SK-N-SH (cell line): Measurements from ENCODE around the gene CASK. TPM values are rescaled to one million over a fixed set of nuclear protein-coding genes. Genes with fewer than 3 reads are reported as not detected.

Source experiments
- CTCF ChIA-PET: fragments of 300-600, 350-600 bp; formaldehyde crosslinking; extraction: SDS; loops from one replicate; lab custom pipeline; 2021; lab: Yijun Ruan, JAX
- POLR2A ChIA-PET: fragments of 350-600 bp; sonication (Branson Sonifier 250); formaldehyde crosslinking; extraction: SDS; loops from one replicate; lab custom pipeline; 2020; ENCODE audit warnings: antibody characterized with exemption, inconsistent platforms; lab: Yijun Ruan, JAX
- DNase-seq: peaks from one replicate; pipeline ENCODE4 v3.0.0; 2012
- H2AFZ ChIP-seq: fragments of 200-600 bp; sonication (generic); 2 replicates; pipeline ENCODE4 v1.8.1; 2016; ENCODE audit warnings: antibody characterized with exemption, mild to moderate bottlenecking, low read depth
- H3F3A ChIP-seq: fragments of 200-600 bp; sonication (generic); replicated peaks from 2 replicates; pipeline ENCODE3; 2016; ENCODE audit warnings: antibody characterized with exemption, mild to moderate bottlenecking; ENCODE audit not compliant: insufficient read depth
- H3K27ac ChIP-seq, 2 experiments: fragments of 200-500 bp in 1 of 2; fragments of 200-600 bp in 1 of 2; sonication (Bioruptor generic) in 1 of 2; sonication (generic), shearing (Covaris generic) in 1 of 2; 2 replicates each; pipeline versions ENCODE4 v1.5.1 to v1.6.1; 2014 to 2016; ENCODE audit warnings: low read depth in 2 of 2, inconsistent platforms in 1 of 2, low read length in 1 of 2, mild to moderate bottlenecking in 1 of 2, mixed read lengths in 1 of 2
- H3K27me3 ChIP-seq: fragments of 200-600 bp; sonication (generic), shearing (Covaris generic); 2 replicates; pipeline ENCODE4 v1.6.1; 2016; ENCODE audit warnings: mixed run types; ENCODE audit not compliant: insufficient read depth
- H3K36me3 ChIP-seq, 2 experiments: fragments of 200-500 bp in 1 of 2; fragments of 200-600 bp in 1 of 2; sonication (Bioruptor generic) in 1 of 2; sonication (generic) in 1 of 2; replicated peaks in 1 of 2; 2 replicates each; pipeline versions ENCODE3 to v1.5.1; 2014 to 2016; ENCODE audit warnings: low read length in 1 of 2, mild to moderate bottlenecking in 1 of 2; ENCODE audit not compliant: insufficient read depth in 2 of 2, control insufficient read depth in 1 of 2
- H3K4me1 ChIP-seq, 2 experiments: fragments of 200-500 bp in 1 of 2; fragments of 200-600 bp in 1 of 2; sonication (Bioruptor generic) in 1 of 2; sonication (generic), shearing (Covaris generic) in 1 of 2; 2 replicates each; pipeline versions ENCODE4 v1.5.1 to v1.6.1; 2014 to 2016; ENCODE audit warnings: low read depth in 1 of 2, low read length in 1 of 2, mixed run types in 1 of 2; ENCODE audit not compliant: insufficient read depth in 2 of 2, control insufficient read depth in 1 of 2
- H3K4me2 ChIP-seq: fragments of 200-600 bp; sonication (generic), shearing (Covaris generic); 2 replicates; pipeline ENCODE4 v1.6.1; 2017; ENCODE audit warnings: mixed run types
- H3K4me3 ChIP-seq, 2 experiments: fragments of 200-500 bp in 1 of 2; fragments of 200-600 bp in 1 of 2; sonication (Bioruptor generic) in 1 of 2; sonication (generic), shearing (Covaris generic) in 1 of 2; 2 replicates each; pipeline versions ENCODE4 v1.5.1 to v1.8.1; 2014 to 2016; ENCODE audit warnings: low read depth in 2 of 2, inconsistent platforms in 1 of 2, low read length in 1 of 2, mild to moderate bottlenecking in 1 of 2, mixed read lengths in 1 of 2, moderate library complexity in 1 of 2
- H3K79me2 ChIP-seq: fragments of 200-600 bp; sonication (generic); 2 replicates; pipeline ENCODE4 v1.8.1; 2017; ENCODE audit warnings: mild to moderate bottlenecking; ENCODE audit not compliant: insufficient read depth
- H3K9ac ChIP-seq: fragments of 200-600 bp; sonication (generic); 2 replicates; pipeline ENCODE4 v1.6.1; 2017; ENCODE audit warnings: mixed run types
- H3K9me2 ChIP-seq: fragments of 200-600 bp; sonication (generic); 2 replicates; pipeline ENCODE4 v1.6.1; 2017; ENCODE audit warnings: mixed run types
- H3K9me3 ChIP-seq: fragments of 200-600 bp; sonication (generic); 2 replicates; pipeline ENCODE4 v1.6.1; 2017; ENCODE audit warnings: mixed run types, mild to moderate bottlenecking, moderate library complexity
- H4K20me1 ChIP-seq: fragments of 200-600 bp; sonication (generic); 2 replicates; pipeline ENCODE4 v1.6.1; 2017; ENCODE audit warnings: mild to moderate bottlenecking, mixed run types; ENCODE audit not compliant: insufficient read depth
- CHD2 ChIP-seq: fragments of 150-350 bp; IDR thresholded peaks from 2 replicates; pipeline ENCODE4 v1.6.1; 2018; ENCODE audit warnings: low read length; ENCODE audit not compliant: partially characterized antibody
- ELF1 ChIP-seq: IDR thresholded peaks from 2 replicates; pipeline ENCODE4 v1.4.0; 2012
- EZH2phosphoT487 ChIP-seq: fragments of 200-600 bp; sonication (generic); IDR thresholded peaks from 2 replicates; pipeline ENCODE4 v1.6.1; 2017; ENCODE audit warnings: low read depth, mixed run types, mild to moderate bottlenecking, antibody characterized with exemption, moderate library complexity, borderline replicate concordance
- FOXM1 ChIP-seq: IDR thresholded peaks from 2 replicates; pipeline ENCODE4 v1.4.0; 2012; ENCODE audit warnings: low read depth, mild to moderate bottlenecking
- GABPA ChIP-seq: IDR thresholded peaks from 2 replicates; pipeline ENCODE4 v1.4.0; 2012; ENCODE audit warnings: low read depth, mild to moderate bottlenecking
- MAX ChIP-seq: IDR thresholded peaks from 2 replicates; pipeline ENCODE4 v1.4.0; 2012; ENCODE audit warnings: low read depth
- NFIC ChIP-seq: IDR thresholded peaks from 2 replicates; pipeline ENCODE4 v1.4.0; 2012; ENCODE audit warnings: borderline replicate concordance
- NRF1 ChIP-seq: IDR thresholded peaks from 2 replicates; pipeline ENCODE4 v1.6.1; 2012; ENCODE audit warnings: low read depth, mild to moderate bottlenecking, low read length
- PBX3 ChIP-seq: IDR thresholded peaks from 2 replicates; pipeline ENCODE4; 2012
- RCOR1 ChIP-seq: fragments of 150-350 bp; IDR thresholded peaks from 2 replicates; pipeline ENCODE4 v1.6.1; 2017; ENCODE audit warnings: antibody characterized with exemption, low read length
- REST ChIP-seq: IDR thresholded peaks from 2 replicates; pipeline ENCODE4 v1.6.1; 2012; ENCODE audit warnings: mild to moderate bottlenecking, low read depth, low read length, moderate library complexity
- TEAD4 ChIP-seq: IDR thresholded peaks from 2 replicates; pipeline ENCODE4 v1.4.0; 2012; ENCODE audit warnings: mild to moderate bottlenecking, borderline replicate concordance; ENCODE audit not compliant: insufficient read depth
- USF1 ChIP-seq: IDR thresholded peaks from 2 replicates; pipeline ENCODE4 v1.4.0; 2012; ENCODE audit warnings: low read depth, borderline replicate concordance
- YY1 ChIP-seq: IDR thresholded peaks from 2 replicates; pipeline ENCODE4 v1.4.0; 2012; ENCODE audit warnings: low read depth, mild to moderate bottlenecking
- WGBS: methylation state at CpG from one replicate; pipeline ENCODE4 v1.1.6; 2017; ENCODE audit warnings: low lambda C conversion rate; 5-methylcytosine and 5-hydroxymethylcytosine counted together
- polyA plus RNA-seq, 3 experiments: library from polyadenylated mRNA; depleted of rRNA; stranded (reverse); fragments of >200 nt; gene quantifications; 2 replicates each; pipeline ENCODE4 v1.2.3, GENCODE V29; 2012

The CASK gene
- polyA plus RNA-seq, 1 of the 3 experiments (the other 2 are of a cell fraction): 7.0 TPM

GRCh38 chrX:41705680-41706374 is 217.5 kb downstream of the CASK start:
- no peak overlapping the region for H3K9ac ChIP-seq
- H3K4me1 ChIP-seq: no peaks in the 10 kb centered on the region; a peak in 1 of 4 replicates
- CTCF ChIA-PET: interaction anchor here (1.5 kb wide), 1 partner anchor 11 kb away, joined by 3 read pairs; no protein-coding TSS in a partner anchor
- H4K20me1 ChIP-seq: no peaks in the 10 kb centered on the region
- H3K36me3 ChIP-seq: no peaks in the 10 kb centered on the region
- DNase-seq: no peak
- no peak overlapping the region for H3K27ac ChIP-seq
- H2AFZ ChIP-seq: no peak overlapping the region
- no peaks in the 10 kb centered on the region for H3K79me2 ChIP-seq
- no peak overlapping the region for H3K4me3 ChIP-seq
- POLR2A ChIA-PET: no interaction called here
- H3K9me3 ChIP-seq: no peaks in the 10 kb centered on the region
- WGBS: 57% methylated on average over 3 of the region's 3 CpGs
- H3K9me2 ChIP-seq: no peaks in the 10 kb centered on the region
- no peak overlapping the region for H3K4me2 ChIP-seq
- H3F3A ChIP-seq: no peaks in the 10 kb centered on the region
- no peaks in the 10 kb centered on the region for H3K27me3 ChIP-seq
- TF ChIP-seq USF1 (no peak), EZH2phosphoT487 (no peak)

GRCh38 chrX:41705042-41705441 is 218.3 kb downstream of the CASK start:
- POLR2A ChIA-PET: no interaction called here

More at GRCh38 chrX:41705042-41705441, 218.3 kb downstream of the CASK start:
- Histone ChIP-seq H3K4me1 (no peaks in the 10 kb centered on the region; a peak in 1 of 4 replicates), H3K27me3 (no peaks in the 10 kb centered on the region), H3F3A (no peaks in the 10 kb centered on the region), H3K4me3 (no peak overlapping the region), H3K36me3 (no peaks in the 10 kb centered on the region), H4K20me1 (no peaks in the 10 kb centered on the region), H3K9me3 (no peaks in the 10 kb centered on the region), H3K27ac (no peak overlapping the region), H3K4me2 (no peak overlapping the region), H3K9ac (no peak overlapping the region), H2AFZ (no peak overlapping the region), H3K9me2 (no peaks in the 10 kb centered on the region), H3K79me2 (no peaks in the 10 kb centered on the region)
- TF ChIP-seq TEAD4 (no peak), RCOR1 (no peak), NFIC (no peak), REST (no peak), YY1 (no peak), CHD2 (no peak), PBX3 (no peak), GABPA (no peak), MAX (no peak), FOXM1 (no peak), NRF1 (no peak), ELF1 (no peak)
- no peak for DNase-seq
- 54% methylated on average over 1 of the region's 1 CpG for WGBS
- CTCF ChIA-PET: interaction anchor here (1.5 kb wide), 1 partner anchor 11 kb away, joined by 3 read pairs; no protein-coding TSS in a partner anchor
